Cardiac fibroblast (primary cell): ENCODE results near the gene FKBP9.

Experiments used
- DNase-seq, 2 donors: peaks; one replicate each; pipeline versions ENCODE4 v3.0.0 to v3.0.0-alpha.2; 2010; ENCODE audit warnings: low read depth in 2 of 2
- H3K4me3 ChIP-seq, 2 donors: replicated peaks in 1 of 2; 1 replicate in 1 of 2; 2 replicates in 1 of 2; pipeline ENCODE4 v1.5.1; 2011; ENCODE audit warnings: low read depth in 2 of 2, low read length in 2 of 2, mild to moderate bottlenecking in 2 of 2, moderate library complexity in 1 of 2
- TF ChIP-seq, protein P1 (sequence below): IDR thresholded peaks from one replicate; pipeline ENCODE4 v1.5.1; 2011; ENCODE audit warnings: low read depth, mild to moderate bottlenecking, low read length, inconsistent platforms

FKBP9 gene

DNA sequence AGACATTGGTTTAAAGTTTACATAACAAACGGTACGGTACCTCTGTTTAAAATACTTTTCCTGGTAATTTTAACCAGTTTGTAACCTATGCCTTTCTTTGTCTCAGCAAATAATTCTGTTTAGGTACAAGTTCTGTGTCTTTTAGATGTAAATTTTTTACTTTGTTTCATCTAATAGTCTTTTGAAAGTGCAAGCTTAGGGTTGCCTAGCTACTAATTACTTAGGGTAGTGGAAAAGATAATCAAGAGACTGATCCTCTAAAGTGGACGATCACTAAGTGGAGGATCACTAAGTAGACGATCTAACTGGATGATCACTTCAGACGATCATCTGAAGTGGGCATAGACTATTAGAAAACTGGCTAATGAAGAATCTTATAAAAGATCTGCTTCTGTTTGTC is 16.1 kb upstream of the FKBP9 start:
- peak overlapping the region; percentile 65 to 74 for H3K4me3 ChIP-seq
- TF ChIP-seq, protein P1, sequence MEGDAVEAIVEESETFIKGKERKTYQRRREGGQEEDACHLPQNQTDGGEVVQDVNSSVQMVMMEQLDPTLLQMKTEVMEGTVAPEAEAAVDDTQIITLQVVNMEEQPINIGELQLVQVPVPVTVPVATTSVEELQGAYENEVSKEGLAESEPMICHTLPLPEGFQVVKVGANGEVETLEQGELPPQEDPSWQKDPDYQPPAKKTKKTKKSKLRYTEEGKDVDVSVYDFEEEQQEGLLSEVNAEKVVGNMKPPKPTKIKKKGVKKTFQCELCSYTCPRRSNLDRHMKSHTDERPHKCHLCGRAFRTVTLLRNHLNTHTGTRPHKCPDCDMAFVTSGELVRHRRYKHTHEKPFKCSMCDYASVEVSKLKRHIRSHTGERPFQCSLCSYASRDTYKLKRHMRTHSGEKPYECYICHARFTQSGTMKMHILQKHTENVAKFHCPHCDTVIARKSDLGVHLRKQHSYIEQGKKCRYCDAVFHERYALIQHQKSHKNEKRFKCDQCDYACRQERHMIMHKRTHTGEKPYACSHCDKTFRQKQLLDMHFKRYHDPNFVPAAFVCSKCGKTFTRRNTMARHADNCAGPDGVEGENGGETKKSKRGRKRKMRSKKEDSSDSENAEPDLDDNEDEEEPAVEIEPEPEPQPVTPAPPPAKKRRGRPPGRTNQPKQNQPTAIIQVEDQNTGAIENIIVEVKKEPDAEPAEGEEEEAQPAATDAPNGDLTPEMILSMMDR = no peak
- no peak for DNase-seq

DNA sequence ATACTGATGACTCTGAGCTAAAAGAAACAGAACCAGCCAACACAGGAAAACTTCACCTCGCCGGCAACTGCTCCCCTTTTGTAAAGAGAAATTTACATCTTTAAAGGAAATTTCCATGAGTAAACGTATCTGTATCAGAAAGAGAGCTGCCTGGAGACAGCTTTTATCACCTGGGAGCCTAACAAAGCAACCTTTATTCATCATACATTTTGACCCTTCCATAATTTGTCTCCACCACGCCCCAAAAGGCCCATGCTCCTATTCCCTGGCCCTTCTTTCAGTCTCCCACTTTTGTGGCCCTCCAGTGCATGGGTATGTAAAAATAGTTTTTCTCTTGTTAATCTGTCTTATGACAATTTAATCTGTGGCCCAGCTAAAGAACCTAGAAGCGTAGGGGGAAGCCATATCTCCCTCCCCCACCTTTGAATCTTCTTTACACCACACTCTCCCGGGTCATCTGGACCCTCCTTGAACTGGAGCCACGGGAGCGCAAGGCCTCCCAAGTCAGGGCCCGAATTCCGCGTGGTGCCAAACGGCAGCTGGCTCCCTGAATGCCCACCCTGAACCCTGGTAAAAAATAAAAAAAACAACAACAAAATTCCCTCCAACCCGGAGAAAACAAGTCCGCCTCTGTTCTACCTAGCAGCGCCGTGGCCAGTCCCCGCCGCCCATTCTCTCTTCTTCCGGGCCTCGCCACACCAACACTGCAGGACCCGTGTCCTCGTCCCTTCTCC is 15.4 kb upstream of the FKBP9 start:
- peak overlapping the region; percentile 65 to 74 for H3K4me3 ChIP-seq
- TF ChIP-seq, protein P1 = no peak
- peak in 1 of 2 donors; percentile 19 for DNase-seq

- TF ChIP-seq, protein P1 = no peak
- peak; percentile 70 to 77 for DNase-seq
- H3K4me3 ChIP-seq = peak overlapping the region; percentile 65 to 74
These were observed 14.6 kb upstream of the FKBP9 start for GRCh38 chr7:32942415-32943251.

GRCh38 chr7:32943252-32944030 is 13.8 kb upstream of the FKBP9 start:
- peak overlapping the region in 1 of 2 donors; percentile 22 for H3K4me3 ChIP-seq
- TF ChIP-seq, protein P1 = no peak

GRCh38 chr7:32947420-32947983 is 9.7 kb upstream of the FKBP9 start:
- H3K4me3 ChIP-seq = no peak overlapping the region
- no peak for DNase-seq
- TF ChIP-seq, protein P1 = no peak

More at GRCh38 chr7:32943252-32944030, 13.8 kb upstream of the FKBP9 start:
- DNase-seq = no peak

GRCh38 chr7:32948202-32948601 is 9.0 kb upstream of the FKBP9 start:
- H3K4me3 ChIP-seq = no peak overlapping the region
- TF ChIP-seq, protein P1 = no peak
- no peak for DNase-seq
